Ammon's horn (tissue), 1 donor: Measurements from ENCODE around the gene GPR78.
"Not testable (repeated sequence)": the region's sequence is repeated elsewhere in the genome, so short reads cannot be mapped to it uniquely, and the experiment has no call there.

Source experiments
- DNase-seq: peaks from one replicate; pipeline ENCODE4 v3.0.0-alpha.2; 2016; ENCODE audit warnings: low spot score

GPR78 gene

DNA sequence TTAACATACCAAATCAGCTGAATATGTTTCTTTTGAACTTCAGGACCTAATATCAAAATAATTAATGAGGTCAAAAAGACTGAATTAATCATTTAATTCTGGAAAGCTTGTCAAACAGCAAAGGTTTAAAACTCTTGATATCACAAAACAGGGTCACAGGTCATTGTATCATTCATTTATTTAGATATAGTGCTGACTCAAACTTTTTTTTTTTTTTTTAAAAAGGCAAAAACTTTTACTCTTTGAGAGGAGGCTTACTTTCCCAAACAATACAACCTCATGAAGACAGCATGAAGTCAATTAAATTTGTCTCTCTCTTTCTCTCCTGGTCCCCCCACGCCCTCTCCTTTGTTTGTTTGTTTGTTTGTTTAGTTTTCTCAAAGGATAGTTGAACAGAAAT lies 15.6 kb upstream of the GPR78 start:
- DNase-seq, result no peak

DNA sequence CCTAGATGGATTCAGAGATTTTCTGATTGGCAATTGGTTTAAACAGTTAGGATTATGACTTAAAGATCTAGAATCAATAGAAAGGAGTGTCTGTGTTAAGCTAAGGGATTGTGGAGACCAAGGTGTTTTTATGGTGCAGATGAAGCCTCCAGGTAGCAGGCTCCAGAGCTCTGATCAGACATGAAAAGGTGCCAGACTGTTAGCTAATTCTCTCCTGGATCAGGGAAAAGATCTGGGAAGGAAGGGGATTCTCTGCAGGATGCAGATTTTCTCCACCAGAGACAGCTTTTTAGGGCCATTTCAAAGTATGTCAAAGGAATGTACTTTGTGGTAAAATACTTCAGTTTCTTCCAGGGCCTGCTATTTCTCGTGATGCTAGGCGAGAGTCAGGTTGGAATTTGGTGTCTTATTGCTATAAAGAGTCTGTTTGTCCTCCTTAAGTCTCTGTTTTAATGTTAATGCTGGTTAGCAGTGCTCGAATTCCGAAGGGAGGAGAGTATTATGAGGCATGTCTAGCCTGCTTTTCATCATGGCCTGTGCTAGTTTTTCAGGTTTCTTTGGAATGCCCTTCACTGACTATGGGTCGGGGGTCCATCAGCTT lies 12.0 kb upstream of the GPR78 start:
- no peak for DNase-seq

DNA sequence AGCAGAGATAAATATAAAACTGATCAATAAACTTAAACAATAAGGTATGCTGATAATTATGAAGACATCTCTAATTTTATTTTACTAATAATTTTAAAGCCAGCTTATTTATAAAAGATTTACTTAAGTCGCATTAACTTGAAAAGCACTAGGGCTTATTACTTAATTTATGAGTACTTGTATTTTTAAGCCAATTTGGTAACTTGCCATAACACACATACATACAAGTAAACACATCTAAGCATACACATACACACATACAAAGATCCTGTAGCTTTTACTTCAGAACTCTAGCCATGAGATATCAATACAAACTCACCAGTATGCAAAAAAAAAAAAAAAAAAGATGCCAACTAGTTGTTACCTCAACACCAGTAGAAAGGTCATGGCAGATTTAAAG lies 10.0 kb upstream of the GPR78 start:
- no peak for DNase-seq

DNA sequence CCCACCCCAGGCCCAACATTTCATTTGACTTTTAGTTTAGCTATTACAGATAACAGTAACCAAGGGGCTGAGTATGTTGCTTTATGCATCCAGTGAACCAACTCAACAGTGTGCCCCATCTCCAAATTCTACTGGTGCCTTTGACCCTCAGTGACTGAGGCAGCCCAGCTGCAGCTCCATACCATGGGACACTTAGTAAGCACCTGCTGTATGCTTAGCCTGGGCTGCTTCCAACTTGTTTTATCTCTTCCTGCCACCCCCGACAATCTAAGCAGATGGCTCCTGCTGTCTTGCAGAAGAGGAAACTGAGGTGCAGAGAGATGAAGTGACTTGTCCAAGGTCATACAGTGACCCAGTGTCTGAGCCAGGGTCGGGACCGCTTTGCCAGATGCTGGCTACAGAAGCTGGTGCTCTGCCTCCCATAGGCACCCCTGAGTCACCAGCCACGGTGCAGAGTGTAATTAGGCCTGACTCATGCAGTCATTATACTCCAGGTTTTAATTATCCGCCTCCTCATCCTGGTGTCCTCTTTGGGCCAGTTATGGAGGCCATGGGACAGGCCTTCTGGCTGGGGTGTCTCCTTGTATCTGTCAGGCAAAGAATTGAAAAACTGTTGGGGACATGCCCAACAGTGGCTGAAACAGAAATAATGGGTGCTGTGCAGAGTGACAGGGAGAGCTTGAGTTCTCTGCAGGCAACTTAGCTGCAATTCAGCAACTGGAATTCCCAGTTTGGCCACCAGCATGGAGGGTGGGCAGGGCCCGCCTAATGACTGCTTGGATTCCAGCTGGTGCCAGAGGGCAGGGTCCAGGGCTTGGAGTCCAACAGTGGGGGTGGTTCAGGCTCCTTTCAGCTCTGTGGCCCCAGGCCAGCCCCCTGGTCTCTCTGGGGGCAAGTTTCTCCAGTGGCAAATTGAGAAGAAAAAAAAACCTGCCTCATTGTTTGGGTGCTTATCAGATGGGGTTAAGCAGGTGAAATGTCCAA lies 8.2 kb upstream of the GPR78 start:
- no peak for DNase-seq

DNA sequence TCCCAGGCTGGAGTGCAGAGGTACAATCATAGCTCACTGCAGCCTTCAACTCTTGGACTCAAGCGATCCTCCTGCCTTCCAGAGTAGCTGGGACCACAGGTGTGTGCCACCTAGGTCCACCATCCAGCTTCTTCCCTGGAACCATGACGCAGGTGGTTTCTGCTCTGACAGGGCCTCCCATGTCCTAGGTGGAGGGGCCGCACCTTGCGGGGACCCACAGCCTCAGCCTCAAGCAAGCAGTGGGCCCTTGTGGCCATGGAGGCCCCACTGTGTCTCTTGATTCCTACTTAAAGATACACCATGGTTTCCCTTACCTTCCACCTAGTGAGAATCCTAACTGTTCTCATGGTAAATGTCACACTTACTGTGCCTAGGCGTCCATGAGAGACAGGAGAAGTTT lies 6.9 kb upstream of the GPR78 start:
- DNase-seq, result no peak

DNA sequence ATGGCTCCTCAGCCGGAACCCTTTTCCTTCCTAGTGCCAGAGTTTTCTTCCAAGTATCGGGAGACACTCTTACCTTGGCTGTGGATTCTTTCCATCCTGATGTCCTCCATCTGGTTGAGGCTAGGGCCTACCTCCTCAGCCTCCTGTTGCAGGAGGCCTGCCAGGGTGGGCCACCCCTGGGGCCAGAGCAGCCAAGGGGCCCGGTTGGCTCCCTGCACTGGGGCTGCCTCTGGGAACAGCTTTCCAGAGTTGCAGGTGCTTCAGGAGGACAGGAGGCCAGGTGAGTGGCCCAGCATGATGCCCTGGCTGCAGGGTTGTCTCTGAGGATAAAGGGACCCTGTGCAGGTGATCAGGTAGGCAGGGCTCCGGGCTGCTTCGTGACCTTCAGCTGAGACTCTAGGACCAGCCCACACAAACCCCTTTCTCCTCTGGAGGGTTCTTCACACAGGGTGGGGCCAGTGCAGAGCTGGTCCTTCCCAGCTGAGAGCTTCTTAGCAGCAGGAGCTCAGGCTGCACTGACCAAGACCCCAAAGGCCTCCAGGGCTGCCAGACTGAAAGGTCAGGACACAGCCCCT lies 5.3 kb upstream of the GPR78 start:
- no peak for DNase-seq

DNA sequence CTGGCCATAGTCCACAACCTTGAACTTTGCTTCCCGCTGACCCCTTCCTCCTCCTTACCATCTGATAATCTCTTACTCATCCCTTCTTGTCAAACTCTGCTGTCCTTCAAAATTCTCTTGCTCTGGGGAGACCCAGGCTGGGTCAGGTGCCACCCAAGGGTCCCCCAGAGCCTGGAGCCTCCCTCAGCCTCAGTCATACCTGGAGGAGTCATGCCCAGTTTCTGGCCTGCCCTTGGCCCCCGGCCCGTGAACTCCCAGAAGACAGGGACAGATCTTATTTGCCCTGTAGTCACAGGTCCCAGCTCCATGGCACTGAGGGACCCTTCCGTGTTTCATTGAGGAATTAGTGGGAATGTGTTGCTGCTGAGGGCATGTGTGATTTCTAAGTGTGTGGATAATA lies 4.7 kb upstream of the GPR78 start:
- DNase-seq, result no peak

DNA sequence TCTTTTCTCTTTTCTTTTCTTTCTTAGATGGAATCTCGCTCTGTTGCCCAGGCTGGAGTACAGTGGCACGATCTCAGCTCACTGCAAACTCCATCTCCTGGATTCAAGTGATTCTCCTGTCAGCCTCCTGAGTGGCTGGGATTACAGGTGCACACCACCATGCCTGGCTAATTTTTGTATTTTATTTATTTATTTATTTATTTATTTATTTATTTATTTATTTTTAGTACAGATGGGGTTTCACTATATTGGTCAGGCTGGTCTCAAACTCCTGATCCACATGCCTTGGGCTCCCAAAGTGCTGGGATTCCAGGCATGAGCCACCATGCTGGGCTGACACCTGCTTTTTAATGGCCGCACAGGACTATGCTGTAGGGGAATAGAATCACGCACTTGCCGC lies 3.6 kb upstream of the GPR78 start:
- not testable (repeated sequence) for DNase-seq

DNA sequence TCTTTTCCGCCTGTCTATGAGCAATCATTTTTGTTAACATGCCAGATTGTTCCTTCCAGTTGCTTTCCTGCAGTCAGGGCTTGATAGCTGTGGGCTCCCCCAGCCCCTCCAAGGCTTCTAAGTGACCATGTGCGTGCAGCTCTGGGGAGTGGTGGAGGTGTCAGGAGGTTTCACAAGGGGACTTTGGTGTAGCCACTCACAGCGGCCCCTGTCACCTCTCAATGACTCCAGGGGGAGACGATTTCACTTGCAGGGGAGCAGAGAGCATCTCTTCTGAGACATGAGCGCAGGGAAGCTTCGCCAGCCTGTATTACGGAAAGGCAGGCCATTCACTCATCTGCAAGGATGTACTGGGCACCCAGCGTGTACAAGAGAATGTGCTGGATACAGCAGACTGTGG lies 3.1 kb upstream of the GPR78 start:
- DNase-seq, result no peak

DNA sequence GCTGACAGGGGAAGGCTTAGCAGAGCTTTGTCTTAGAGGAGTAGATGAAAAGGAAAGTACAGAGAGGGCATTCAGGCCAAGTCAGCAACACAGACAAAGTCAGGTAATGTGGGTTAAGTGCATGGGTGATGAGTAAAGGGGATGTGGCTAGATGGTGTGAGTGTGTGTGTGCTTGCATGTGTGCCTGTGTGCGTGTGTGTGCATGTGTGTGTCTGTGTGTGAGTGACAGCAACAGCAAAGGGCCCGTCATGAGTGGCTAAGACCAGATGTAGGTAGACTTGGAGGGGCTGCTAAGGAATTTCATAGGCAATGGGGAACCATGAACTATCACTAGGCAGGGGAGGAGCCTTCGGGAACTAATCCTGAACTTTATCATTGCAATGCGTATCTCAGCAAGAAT lies 2.2 kb upstream of the GPR78 start:
- DNase-seq, result no peak

DNA sequence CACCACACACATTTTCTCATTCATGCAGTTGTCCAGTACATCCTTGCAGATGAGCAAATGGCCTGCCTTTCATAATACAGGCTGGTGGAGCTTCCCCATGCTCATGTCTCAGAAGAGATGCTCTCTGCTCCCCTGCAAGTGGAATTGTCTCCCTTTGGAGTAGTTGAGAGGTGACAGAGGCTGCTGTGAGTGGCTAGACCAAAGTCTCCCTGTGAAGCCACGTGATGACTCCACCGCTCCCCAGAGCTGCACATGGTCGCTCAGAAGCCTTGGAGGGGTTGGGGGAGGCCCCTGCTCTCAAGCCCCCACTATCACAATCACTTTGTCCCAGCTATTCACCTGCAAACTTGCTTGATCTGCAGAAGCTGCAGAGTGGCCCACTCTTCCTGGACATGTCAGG lies 1.5 kb upstream of the GPR78 start:
- no peak for DNase-seq

DNA sequence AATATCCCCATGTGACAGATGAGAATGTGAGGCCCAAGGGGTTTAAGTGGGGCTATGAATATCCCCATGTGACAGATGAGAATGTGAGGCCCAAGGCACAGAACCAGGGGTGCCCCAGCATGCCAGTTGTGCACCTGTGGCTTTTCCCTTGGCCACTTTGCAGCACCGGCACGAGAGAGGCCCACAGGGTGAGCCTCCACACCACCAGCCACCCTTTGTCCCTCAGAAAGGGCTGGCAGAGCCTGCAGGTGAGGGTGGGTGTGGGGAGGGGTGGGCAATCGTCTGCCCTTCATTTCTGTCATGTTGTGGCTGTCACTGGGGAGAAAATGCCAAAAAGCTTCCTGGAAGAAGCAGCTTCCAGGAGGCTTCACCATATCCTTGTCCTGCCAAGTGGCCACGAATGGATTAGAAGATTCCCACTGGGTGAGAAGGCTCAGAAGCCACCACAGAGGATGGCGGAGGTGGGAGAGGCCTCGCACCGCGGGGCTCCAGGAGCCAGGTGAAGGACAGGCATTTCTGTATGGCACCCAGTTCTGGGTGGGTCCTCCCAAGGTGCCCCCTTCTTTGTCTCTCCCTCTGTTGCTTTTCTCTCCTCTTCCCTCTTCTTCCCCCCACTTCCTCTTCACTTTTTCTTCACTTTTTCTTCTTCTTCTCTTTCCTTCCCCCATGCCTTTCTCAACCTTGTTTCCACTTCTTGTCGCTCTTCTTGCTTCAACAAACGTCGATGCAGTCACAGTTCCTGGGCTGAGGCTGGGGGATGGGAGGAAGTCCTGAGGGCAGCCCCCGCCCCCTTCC lies 469 bp upstream of the GPR78 start:
- no peak for DNase-seq

DNA sequence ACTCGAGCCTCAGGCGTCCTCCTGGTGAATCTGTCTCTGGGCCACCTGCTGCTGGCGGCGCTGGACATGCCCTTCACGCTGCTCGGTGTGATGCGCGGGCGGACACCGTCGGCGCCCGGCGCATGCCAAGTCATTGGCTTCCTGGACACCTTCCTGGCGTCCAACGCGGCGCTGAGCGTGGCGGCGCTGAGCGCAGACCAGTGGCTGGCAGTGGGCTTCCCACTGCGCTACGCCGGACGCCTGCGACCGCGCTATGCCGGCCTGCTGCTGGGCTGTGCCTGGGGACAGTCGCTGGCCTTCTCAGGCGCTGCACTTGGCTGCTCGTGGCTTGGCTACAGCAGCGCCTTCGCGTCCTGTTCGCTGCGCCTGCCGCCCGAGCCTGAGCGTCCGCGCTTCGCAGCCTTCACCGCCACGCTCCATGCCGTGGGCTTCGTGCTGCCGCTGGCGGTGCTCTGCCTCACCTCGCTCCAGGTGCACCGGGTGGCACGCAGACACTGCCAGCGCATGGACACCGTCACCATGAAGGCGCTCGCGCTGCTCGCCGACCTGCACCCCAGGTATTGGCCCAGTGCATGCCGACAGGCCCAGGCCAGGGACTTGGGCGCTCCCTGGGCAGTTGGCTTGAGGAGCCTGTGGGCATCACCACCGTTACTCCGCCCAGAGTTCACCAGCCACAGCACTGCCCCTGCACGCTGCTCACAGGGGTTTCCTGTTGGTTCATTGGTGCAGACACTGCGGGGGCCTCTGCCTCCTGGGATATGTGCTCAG lies 1.1 kb downstream of the GPR78 start:
- DNase-seq, result no peak

DNA sequence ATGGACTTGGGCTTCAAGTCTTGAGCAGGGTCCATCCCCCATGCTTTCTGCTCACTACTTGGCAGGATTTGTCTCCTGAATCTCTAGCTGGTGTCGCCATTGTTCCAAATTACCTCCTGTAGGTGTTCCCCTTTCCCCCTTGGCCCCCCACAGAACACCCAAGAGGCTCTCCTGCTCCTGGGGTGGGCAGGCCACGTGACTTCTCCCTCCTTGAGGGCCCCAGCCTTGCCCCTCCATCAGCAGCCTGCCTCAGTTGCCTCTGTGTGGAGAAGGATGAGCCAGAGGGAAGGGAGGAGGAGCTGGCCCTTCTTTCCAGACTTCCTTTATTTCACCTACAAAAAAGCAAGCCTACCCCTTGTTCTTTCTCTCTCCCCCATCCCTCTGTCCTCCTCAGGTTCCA lies 1.8 kb downstream of the GPR78 start:
- no peak for DNase-seq

DNA sequence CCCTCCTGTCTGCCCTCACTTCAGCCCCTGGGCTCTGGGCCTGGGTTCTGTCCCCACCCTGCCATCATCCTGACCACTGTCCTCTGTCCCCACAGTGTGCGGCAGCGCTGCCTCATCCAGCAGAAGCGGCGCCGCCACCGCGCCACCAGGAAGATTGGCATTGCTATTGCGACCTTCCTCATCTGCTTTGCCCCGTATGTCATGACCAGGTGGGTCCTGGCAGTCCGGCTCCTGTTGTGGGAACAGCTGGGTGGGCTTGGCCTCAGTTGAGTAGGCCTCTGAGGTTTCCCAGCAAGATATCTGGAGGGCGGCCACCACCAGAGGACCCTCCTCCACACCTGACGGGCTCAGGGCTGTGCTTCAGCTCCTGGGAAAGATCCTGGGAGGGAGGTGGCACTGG lies 2.2 kb downstream of the GPR78 start:
- DNase-seq, result no peak

DNA sequence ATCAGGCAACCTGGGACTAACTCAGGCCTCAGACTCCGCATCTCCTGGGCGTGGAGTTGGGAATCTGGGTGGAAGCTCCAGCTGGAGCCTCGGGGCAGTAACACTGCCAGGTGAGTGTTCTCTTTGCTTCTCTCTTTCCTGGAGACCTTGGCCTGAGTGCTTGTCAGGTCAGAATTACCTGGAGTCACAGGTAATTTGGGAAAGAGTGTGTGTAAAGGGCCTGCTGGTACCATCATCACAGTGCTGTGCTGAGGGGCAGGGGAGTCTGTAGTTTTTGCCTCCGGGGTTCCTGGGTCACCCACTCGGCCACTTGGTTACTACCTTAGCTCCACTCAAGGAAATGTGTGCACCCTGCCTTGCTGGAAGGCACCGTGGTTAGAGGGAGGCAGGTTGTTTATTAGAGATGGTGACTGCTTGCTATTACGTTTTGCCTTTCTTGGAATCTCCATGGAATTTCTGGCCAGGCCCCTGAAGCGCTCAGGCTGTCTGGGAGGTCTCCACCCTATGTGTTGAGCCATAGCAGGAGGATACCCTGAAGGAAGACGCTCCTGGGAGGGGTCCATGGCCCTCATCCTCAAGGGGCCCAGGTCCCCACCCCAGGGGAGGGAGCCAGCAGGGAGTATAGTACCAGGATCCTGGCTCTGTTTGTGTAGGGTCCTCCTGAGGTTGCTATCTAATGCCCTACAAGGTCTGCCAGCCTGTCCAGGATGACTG lies 2.9 kb downstream of the GPR78 start:
- no peak for DNase-seq

DNA sequence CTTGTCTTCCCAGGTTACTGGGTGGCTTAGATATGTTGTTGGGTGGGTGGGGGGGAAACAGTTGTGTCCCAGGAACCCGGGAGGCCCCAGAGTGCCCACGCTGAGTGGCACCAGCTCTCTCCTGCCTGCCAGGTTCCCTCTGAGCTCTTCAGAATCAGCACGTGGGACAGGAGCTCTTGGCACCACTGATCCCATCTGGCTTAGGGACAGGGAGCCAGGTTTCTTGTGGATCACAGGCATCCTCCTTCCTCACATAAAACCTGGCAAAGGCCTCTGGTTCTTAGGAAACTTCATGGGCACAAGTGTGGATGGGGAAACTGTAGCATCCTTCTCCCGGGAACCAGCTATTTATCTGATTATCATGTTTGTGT lies 3.4 kb downstream of the GPR78 start:
- DNase-seq, result no peak

DNA sequence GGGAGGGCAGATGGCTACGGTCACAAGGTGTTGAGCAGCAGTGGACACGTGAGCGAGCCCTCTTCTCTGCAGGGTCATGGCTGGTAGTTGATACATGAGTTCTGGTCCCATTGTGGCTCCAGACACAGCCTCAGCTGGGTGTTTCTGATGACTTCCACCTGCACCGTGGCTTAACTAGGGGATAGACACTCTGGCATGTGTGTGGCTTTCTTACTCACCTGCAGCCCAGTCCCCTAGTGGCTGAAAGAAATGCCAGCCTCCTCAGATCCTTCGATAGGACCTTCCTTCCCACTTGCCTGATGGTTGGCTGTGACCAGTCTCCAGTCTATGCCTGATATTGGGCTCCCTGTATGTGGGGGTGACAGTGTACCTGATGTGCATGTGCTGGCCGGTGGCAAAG lies 5.0 kb downstream of the GPR78 start:
- DNase-seq, result no peak

DNA sequence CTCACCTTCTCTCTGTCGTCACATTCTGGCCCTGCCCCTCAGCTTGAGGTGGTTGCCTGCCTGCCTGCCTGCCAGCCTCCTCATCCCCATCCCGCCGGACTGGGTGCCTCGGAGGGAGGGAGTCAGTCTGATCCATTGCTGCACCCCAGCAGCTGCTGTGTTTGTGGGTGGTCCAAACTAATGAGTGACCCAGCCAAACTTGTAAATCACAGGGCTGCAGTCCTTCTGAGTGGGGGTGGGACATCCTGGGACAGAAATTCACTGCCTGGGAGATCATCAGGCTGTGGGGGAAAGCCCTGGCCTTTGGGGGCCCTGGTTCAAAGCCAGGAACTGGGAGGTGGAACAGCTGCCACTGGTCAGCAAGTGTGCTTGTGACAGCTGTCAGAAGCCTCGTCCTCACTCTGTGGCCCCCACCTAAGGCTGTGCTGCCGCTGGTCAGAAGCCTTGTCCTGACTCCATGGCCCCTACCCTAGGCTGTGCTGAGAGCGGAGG lies 5.6 kb downstream of the GPR78 start:
- no peak for DNase-seq

DNA sequence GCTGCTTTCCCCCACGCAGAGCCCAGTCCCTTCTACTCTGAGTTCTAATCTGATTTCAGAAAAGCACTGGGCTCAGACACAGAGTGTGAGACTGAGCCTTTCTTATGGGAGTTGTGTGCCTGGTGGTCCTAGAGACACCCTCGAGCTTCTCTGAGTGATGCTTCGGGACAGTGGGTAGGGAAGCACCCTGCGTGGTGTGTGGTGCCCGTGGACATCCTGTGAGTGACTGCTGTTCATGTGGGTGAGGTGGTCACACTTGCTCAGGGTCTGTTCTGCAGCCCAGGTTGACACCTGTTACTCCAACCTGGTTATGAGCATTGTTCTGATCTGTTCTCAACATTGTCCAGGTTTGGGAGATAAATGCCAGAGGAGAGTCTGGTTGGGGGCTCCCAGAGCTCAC lies 6.1 kb downstream of the GPR78 start:
- DNase-seq, result no peak
